GM23248 (cell line): ENCODE data around the gene NRN1L.

Source experiments
- EZH2 ChIP-seq: fragments of 200-600 bp; sonication (generic); IDR thresholded peaks from 2 replicates; pipeline ENCODE4 v1.6.1; 2018; ENCODE audit warnings: antibody characterized with exemption, mild to moderate bottlenecking; ENCODE audit not compliant: insufficient read depth, poor library complexity, severe bottlenecking
- EZH2phosphoT487 ChIP-seq: fragments of 200-600 bp; sonication (generic); IDR thresholded peaks from 2 replicates; pipeline ENCODE4 v1.6.1; 2018; ENCODE audit warnings: antibody characterized with exemption, moderate library complexity, mild to moderate bottlenecking, low read depth; ENCODE audit not compliant: insufficient read depth

- no peak for TF ChIP-seq EZH2
- TF ChIP-seq EZH2phosphoT487 = no peak
Observed at GRCh38 chr16:67868290-67868689, 16.4 kb upstream of the NRN1L start.
